Tibial nerve (tissue), 4 donors: ENCODE data around the gene FKBP1A.

Source experiments
- EP300 ChIP-seq, 2 donors: sonication (generic); formaldehyde crosslinking; IDR thresholded peaks; one replicate each; pipeline ENCODE4 v1.6.1; 2017; ENCODE audit warnings: antibody characterized with exemption in 2 of 2, mild to moderate bottlenecking in 1 of 2
- POLR2A ChIP-seq, 2 donors: fragments of 450-650 bp; IDR thresholded peaks; one replicate each; pipeline ENCODE4 v1.6.1; 2017; ENCODE audit warnings: antibody characterized with exemption in 2 of 2, mild to moderate bottlenecking in 2 of 2, moderate library complexity in 2 of 2
- TF ChIP-seq, protein P1 (sequence below), 5 experiments: fragments of 200-600 bp in 3 of 5; fragments of 450-650 bp in 2 of 5; sonication (generic) in 3 of 5; IDR thresholded peaks; one replicate each; pipeline ENCODE4 v1.5.1; 2016 to 2019; ENCODE audit warnings: antibody characterized with exemption in 5 of 5, mild to moderate bottlenecking in 3 of 5, moderate library complexity in 2 of 5

GRCh38 chr20:1381753-1382591, 10.9 kb downstream of the FKBP1A start:
- TF ChIP-seq POLR2A (IDR thresholded peaks at IDR 0.05) (no peak), EP300 (IDR thresholded peaks at IDR 0.05) (no peak)
- TF ChIP-seq, protein P1, sequence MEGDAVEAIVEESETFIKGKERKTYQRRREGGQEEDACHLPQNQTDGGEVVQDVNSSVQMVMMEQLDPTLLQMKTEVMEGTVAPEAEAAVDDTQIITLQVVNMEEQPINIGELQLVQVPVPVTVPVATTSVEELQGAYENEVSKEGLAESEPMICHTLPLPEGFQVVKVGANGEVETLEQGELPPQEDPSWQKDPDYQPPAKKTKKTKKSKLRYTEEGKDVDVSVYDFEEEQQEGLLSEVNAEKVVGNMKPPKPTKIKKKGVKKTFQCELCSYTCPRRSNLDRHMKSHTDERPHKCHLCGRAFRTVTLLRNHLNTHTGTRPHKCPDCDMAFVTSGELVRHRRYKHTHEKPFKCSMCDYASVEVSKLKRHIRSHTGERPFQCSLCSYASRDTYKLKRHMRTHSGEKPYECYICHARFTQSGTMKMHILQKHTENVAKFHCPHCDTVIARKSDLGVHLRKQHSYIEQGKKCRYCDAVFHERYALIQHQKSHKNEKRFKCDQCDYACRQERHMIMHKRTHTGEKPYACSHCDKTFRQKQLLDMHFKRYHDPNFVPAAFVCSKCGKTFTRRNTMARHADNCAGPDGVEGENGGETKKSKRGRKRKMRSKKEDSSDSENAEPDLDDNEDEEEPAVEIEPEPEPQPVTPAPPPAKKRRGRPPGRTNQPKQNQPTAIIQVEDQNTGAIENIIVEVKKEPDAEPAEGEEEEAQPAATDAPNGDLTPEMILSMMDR (IDR thresholded peaks at IDR 0.05), result no peak
